ENCODE results near the gene EXOSC6.

DNA sequence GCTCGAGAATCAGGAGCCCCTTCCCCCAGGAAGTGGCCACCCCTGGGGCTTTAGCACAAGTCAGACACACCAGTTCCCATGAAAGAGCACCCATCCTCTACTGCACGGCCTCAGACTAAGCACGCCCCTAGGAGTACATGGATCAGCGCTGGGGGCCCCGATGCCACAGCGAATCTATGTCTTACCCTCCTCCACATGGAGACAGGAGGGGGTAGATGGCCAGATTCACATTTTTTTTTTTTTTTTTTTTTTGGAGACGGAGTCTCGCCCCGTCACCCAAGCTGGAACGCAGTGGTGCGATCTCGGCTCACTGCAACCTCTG, 3.2 kb upstream of the EXOSC6 start:
- TF ChIP-seq, protein P1, sequence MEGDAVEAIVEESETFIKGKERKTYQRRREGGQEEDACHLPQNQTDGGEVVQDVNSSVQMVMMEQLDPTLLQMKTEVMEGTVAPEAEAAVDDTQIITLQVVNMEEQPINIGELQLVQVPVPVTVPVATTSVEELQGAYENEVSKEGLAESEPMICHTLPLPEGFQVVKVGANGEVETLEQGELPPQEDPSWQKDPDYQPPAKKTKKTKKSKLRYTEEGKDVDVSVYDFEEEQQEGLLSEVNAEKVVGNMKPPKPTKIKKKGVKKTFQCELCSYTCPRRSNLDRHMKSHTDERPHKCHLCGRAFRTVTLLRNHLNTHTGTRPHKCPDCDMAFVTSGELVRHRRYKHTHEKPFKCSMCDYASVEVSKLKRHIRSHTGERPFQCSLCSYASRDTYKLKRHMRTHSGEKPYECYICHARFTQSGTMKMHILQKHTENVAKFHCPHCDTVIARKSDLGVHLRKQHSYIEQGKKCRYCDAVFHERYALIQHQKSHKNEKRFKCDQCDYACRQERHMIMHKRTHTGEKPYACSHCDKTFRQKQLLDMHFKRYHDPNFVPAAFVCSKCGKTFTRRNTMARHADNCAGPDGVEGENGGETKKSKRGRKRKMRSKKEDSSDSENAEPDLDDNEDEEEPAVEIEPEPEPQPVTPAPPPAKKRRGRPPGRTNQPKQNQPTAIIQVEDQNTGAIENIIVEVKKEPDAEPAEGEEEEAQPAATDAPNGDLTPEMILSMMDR (conservative IDR thresholded peaks at IDR 0.05; ENCODE audit: low read depth, low read length), result no peak
- TF ChIP-seq POLR2A (IDR thresholded peaks at IDR 0.05; ENCODE audit: low read depth, low read length), result no peak
- TF ChIP-seq, protein P2, sequence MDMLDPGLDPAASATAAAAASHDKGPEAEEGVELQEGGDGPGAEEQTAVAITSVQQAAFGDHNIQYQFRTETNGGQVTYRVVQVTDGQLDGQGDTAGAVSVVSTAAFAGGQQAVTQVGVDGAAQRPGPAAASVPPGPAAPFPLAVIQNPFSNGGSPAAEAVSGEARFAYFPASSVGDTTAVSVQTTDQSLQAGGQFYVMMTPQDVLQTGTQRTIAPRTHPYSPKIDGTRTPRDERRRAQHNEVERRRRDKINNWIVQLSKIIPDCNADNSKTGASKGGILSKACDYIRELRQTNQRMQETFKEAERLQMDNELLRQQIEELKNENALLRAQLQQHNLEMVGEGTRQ (IDR thresholded peaks at IDR 0.05; ENCODE audit: low read depth, low read length), result no peak
- TF ChIP-seq MAZ (IDR thresholded peaks at IDR 0.05; ENCODE audit: borderline replicate concordance, low read depth, low read length), result no peak
- no peak for TF ChIP-seq SMC3 (IDR thresholded peaks at IDR 0.05; ENCODE audit: low read depth, low read length)
- TF ChIP-seq RAD21 (IDR thresholded peaks at IDR 0.05; ENCODE audit: low read length), result no peak
- TF ChIP-seq MAFK (IDR thresholded peaks at IDR 0.05; ENCODE audit: low read depth, low read length), result no peak

All from IMR-90 (cell line).